GM12892 (cell line): ENCODE results near the gene TMED6.

Experiments used
- POLR2A ChIP-seq: IDR thresholded peaks from 2 replicates; pipeline ENCODE4 v1.6.1; 2011; ENCODE audit warnings: low read depth, low read length, control low read depth
- TAF1 ChIP-seq: IDR thresholded peaks from 2 replicates; pipeline ENCODE4 v1.6.1; 2011; ENCODE audit warnings: low read depth, mild to moderate bottlenecking, control low read depth, low read length, borderline replicate concordance

GRCh38 chr16:69346683-69347082, 4.9 kb downstream of the TMED6 start:
- TF ChIP-seq TAF1 (no peak), POLR2A (no peak)
